Activated T-helper 1 cell treated with Interleukin-2 at 50 U/mL for 16 hours (primary cell): ENCODE measurements around the gene MEGF8.

ENCODE experiments used
- DNase-seq: peaks from one replicate; pipeline ENCODE4 v3.0.0-alpha.2; 2020; ENCODE audit warnings: low read depth

The MEGF8 gene

DNA sequence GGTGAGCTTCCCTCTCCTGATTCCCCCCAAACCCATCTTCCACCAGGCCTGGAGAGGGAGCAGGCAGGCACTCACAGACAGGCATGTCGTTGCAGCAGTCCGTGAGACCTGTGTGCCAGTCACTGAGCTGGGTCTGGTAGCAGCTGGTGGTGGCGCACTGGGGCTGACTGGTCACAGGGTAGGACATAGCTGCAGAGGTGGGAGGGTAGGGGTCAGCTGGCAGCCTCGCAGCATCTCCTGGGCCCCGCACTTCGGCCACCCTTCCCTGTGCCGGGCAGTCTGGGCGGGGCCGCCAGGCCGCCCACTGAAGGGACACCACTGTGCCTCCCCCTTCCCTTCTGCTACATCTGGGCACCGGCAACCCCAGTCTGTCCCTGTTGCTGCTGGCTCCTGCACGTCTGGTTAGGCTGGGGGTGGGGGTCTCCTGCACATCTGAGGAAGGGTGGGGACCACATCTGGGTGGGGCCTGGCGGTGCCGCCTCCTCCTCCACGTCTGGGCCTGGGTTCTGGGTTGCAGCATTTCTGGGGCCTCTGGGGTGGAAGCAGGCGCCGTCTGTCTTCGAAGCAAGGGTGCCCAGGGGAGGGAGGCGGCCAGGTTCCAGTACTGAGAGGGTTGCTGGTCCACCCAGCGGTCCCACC, 63.5 kb downstream of the MEGF8 start:
- DNase-seq, result no peak

DNA sequence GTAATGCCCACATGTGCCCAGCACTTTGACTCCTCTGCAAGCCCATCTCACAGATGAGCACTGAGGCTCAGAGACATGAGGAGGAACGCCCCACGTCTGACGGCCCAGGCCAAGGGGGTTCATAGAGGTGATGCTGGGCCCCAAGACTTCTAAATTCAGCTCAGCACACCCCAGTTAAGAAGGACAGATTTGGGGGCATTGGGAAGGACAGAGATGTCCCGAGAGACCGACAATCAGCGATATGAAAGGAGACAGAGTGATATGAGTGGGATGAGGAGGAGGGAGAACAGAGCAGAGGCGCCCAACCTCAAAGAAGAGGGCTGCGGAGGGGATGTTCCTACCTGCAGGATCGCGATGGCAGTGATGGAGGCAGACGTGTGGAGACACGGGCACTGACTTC, 64.5 kb downstream of the MEGF8 start, which contains the start of gene CNFN:
TSS of gene CNFN (minus strand) at position 399 of the 400 bp plus-strand sequence. CDS start 1,260 bp downstream, outside the sequence.
- DNase-seq, result no peak

DNA sequence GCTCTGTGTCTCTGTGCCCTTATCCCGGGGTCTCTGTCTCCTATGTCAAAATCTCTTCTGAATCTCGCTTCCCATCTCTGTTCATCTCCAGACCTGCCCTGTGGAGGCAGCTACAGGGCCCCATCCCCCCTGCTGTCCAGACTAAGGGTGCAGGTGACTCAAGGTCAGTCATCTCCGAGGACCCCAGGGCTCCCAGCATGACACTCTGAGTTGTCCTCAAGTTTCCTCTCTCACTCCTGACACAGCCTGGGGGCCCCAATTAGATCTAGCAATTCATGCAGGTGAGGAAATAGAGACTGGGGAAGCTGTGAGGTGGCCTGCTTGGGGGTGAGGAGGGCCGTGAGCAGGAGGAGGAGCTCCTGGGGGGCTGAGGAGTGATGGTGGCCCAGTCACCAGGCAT, 66.7 kb downstream of the MEGF8 start:
- DNase-seq, result no peak

DNA sequence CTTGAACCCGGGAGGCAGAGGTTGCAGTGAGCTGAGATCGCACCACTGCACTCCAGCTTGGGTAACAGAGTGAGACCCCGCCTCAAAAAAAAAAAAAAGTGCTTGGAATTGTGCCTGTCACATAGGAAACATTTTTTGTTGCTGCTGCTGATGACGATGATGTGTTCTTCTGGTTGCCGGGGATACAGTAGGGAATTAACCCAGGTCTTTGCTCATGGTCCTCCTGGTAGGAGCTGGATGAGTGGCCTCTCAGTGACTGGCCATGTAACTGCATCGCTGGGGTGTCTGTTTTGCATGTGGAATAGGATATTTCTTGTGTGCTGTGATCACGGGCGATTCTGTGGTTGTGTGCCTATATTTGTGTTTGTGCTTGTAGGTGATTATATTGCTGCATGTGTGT, 69.3 kb downstream of the MEGF8 start:
- no peak for DNase-seq

DNA sequence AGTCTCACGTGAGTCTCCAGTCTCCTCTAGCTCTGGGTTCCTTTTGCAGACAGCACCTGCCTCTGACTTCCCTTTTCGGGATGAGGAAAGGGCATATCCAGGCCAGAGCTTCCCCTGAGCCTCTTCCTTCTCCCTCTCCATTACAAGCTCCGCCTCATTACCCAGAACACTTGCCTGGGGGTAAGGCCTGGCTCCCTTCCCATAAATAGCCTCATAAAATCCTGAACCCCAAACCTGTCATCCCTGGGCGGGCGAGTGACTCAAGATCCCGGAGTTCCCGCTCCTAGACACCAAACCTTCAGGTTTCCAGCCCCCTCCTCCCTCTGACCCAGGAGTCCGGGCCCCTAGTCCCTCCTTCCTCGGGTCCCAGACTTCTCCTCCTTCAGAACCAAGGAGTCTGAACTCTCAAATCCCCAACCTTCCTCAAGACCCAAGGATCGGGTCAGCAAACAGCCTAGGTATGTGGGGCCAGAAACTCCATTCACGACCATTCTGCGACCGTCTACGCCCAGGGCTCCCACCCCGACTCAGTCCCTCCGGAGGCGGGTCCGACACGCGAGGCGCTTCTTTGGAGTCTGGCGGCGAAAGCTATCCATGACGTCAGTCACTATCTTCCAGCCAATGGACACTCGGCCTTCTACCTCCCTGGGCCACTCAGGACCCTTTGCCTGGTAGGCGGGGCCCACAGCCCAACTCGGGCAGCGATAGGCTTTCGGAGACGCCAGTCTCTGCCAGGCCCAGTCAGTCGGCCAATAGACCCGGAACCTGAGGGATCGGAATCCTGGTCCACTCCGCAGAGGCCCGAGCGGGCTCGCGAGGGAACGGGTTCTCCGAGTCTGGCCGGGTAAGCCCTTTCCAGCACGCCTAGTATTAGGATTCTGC, 71.2 kb downstream of the MEGF8 start:
- DNase-seq, result peak; percentile 85

DNA sequence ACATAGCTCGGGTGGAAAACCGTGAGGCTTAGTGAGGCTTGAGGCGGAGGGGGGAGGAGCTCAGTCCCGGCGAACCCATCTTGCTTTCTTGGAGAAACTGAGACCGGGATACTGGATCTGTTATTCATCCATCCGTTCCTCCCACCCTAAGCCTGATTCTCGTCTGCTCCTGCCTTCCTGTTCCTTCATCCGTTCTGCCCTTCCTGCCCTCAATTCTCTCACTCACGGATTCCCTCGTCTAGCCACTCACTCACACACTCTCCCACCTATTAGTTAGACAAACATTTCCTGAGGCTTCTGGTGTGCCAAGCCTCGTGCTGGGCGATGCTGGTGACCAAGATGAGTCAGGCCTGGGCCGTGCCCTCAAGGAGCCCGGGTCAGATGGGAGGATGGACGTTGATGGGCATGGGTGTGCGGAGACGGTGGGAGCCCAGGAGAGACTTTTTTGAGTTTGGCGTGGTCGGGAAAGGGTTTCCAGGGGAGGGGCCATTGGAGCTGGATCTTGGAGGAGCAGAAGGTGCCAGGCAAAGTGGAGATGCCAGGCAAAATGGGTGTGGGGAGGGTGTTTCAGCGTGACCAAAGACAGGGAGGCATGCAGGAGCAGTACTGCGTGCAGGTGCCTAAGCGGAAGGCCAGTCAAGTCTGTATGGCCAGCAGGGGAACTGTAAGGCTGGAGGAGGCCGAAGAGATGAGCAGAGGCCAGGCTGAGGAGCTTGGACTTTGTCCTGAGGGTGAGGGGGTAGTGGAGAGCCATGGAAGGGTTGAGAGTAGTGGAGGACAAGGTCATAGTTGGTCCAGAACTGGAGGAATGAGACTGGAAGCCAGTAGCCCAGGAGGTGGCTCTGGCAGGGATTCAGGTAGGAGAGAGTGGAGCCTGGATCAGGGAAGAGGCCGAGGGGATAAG, 72.1 kb downstream of the MEGF8 start:
- no peak for DNase-seq

DNA sequence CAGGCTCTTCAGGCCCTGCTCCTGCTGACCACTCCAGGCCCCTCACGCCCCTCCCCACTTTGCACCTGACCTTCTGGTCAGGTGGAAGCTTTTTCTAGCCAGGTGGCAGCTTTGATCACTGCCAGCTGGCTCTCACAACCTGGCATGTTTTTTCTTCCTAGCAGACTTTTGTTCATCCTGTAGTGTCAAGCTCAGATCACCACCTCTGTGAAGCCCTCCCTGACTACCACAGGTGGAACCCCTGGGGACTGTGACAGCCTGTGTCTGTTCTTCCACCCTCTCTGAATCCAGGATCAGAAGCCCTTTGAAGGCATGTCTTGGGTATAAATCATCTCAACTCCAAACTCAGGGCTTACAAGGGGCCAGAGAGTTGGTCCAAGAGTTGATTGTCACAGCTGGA, 75.0 kb downstream of the MEGF8 start:
- no peak for DNase-seq

DNA sequence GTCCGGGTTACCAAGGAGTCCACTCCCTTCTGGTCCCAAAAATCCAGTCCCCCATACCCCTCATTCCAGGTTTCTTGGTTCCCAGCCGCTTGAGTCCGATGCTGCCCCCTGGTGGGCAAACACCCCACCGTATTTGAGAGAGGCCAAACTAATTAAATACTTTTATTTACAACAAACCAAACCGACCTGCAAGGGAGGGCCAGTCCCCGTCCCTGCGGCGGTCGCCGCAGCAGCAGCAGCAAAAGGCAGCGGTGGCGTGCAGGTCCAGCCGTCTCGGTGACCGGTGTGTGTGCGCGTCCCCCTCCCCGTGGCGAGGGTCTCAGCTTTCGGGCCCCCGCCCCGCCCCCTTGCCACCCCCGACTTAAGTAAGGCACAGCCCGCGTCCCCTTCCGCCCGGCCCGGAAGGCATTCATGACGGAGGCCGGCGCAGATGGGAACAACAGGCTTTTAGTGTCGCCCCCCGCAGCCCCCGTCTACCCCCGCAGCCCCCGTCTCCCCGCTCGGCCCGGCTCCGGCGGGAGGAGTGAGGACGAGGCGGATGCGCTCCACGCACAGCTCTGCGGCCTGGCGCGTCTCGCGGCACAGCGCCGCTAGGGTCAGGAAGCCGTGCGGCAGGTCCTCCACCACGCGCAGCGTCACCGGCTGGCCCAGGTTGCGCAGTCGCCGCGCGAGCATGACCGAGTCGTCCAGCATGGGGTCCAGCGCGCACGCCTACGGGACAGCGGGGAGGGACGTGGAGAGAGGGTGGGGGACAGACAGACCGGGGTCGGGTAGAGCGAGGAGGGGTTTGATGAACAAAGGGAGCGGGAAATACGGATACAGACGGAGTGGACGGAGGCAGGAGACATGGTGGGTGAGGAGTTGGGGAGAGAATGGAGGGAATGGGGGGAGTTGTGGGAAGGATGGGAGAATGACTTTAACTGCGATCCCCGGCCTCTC, 76.2 kb downstream of the MEGF8 start:
- peak; percentile 57 for DNase-seq

DNA sequence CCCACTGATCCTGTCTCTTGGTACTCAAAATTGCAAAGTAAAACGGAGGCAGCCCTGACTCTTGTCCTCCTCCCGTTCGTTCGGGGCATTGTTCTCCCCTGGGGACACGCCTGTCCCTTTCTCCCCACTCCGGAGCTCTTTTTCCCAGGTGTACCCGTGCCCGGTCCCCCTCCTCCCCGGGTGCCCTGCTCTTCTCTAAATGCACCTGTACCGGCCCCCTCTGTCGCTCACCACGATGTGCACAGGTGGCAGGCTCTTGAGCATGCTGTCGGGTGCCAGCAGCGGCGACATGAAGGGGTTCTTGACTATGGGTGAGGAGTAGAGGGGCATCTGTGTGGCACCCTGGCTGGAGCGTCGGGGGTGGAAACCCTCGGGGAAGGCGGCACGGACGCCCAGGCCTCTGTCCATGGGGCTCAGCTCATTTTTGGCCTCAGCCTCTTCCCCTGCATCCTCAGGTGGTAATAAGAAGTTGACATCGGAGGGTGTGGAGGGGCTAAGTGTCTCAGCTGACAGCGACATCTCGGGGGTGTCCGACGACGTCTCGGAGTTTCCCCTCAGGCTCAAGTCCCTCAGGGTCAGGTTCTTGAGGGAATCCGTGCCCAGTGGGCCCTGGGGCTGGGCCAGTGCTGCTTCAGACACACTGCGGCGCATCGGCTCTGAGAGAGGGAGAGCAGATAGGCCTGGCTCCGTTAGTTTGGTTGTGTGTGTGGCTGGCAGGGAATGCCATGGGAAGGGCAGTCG, 77.1 kb downstream of the MEGF8 start:
- DNase-seq, result no peak

DNA sequence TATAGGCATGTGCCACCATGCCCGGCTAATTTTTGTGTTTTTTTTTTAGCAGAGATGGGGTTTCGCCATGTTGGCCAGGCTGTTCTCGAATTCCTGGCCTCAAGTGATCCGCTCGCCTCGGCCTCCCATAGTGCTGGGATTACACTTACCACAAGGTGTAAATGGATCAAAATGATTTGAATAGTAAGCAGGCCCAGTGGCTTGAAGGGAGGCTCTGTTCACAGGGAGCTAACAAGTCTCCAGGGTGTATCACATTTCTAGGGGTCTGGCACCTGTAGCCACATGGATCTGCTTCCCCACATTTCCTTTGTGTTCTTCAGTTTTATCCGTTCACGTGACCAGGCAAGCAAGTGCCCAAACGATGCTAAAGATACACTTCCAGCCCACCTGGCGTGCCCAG, 78.2 kb downstream of the MEGF8 start:
- DNase-seq, result no peak

DNA sequence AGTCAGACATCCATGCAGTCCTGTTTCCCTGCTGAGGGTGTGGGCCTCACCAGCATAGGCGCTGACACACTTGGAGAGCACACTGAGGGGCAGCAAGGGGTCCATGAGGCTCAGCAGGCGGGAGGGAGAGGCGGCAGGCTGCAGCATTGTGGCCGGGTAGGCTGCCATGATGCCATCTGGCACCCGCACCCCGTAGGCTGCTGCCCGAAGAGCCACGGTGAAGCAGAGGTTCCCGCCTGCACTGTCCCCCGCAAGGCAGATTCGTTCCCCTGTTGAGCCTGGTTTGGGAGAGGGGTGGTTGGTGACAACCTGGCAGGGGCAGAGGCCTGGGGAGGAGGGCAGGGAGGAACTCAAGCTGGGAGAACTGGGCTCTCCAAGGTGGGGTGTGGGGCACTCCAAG, 80.7 kb downstream of the MEGF8 start:
- no peak for DNase-seq

DNA sequence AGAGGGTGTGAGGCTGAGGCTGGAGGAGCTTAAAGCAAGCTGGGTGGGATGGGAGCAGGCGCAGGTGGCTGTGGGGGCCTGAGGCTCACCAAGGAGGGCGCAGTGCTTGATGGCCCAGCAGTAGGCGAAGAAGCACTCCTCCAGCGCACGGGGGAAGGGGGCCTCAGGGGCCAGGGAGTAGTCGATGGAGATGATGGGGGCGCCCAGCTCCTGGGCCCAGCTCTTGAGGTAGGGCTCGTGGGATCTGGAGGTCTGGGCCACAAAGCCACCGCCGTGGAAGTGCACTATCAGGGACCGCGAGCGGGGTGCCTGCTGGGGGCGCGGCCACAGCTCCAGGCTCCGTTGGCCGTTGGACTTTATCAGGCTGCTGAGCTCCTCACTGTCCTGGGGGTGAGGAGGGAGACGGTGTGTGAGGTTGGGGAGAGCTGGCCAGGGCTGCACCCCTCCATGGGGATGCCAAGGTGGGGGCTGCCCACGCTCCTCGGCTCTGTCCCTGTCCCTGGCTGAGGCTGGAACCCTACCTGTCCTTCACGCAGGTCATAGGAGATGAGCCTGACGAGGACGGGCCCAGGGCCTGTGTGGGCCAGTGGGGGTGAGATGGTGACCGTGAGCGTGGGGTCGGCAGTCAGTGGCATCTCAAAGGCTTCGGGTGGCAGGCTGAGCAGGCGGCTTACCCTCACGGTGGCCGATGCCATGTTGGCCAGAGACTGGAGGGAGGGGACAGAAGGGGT, 81.8 kb downstream of the MEGF8 start:
- no peak for DNase-seq

DNA sequence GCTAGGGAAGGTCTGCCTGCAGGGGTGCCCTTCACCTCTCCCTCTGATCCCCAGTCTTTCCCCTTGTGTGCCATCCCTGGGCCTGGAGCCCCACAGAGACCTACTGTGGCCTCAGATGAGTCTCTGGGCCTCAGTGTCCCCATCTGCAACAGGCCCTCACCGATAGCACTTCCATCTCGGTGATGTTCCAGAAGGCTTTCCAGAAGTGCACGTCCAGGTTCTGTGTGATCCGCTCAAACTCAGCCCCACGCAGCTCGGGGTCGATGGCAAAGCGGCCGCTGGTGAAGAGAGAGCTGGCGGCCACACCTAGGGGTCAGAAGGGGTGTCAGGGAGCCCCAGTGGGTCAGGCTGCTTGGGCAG, 82.4 kb downstream of the MEGF8 start:
- no peak for DNase-seq

DNA sequence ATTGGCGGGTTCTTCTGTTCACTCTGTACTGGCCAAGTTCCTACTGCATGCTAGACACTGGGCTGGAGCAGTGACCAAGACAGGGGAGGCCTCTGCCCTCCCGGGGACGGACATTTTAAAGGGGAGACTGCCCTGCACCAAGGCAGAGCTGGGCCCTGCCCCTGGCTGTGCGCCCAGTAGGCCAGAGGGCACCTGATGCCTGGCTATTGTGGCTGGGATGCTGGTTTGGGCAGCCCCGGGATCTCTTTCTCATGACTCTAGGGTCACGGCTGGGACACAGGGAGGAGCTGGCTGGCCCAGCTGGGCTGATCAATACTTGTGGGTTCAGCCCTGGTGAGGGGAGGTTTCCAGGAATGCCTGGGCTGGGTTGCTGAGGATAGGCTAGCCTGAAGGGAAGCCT, 84.0 kb downstream of the MEGF8 start:
- DNase-seq, result no peak

DNA sequence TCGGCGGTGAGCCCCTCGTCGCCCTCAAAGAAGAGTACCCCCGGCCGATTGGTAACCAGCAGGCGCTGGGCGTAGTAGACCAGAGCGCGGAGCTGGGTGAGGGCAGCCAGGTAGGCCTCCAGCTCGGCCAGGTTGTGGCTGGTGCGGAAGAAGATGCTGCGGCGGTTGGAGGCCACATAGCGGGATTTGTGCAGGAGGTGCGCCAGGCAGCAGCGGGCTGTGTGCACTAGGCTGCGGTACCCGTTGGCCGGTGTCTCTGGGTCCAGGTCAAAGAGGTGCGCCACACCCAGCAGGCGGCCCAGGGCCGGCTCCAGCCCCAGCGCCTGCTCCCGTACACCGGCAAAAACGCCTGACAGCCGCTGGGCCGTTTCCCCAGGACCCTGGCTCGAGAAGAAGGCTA, 84.9 kb downstream of the MEGF8 start:
- no peak for DNase-seq

DNA sequence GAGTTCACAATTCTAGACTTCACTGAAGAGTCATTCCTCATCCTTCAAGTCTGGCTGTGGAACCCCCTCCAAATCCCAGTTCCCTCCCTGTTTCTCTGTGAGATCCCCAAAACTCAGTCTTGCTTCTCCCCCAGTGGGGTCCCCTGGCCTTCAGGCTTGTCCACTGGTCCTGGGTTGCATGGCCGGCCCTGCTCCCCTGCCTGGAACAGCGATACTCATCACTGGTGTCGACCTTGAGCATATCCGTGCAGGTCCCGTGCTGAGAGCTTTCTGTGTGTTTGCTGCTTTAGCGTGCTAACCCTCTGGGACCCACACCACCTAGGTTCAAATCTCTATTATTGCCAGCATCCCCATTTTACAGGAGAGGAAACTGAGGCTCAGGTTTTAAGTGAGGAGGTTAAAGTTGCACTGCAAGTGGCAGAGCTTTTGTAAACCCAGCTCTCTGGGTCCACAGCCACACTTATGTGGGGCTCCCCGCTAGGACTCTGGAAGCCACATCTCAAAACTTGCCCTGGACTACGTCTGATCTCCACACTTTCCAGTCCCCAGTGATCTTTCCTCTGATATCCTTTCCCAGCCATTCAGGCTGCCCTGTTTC, 86.2 kb downstream of the MEGF8 start:
- no peak for DNase-seq

DNA sequence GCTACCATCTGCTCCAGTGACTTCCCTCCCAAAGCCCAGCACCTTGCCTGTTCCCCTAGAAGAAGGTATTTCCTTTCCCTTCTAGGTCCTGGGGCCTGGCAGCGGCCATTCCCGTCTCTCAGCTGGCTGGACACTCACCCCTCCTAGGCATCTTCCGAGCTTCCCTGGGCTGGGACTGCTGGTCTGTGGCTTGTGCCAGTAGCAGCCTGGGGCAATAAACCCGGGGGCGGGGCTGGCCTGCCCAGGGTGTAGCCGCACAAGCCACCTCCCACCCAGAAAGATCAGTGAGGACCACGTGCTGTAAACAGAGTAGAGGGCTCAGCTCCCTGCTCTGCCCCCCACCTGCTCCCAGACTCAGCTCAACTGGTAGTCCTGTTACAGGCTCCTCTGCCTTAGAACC, 86.8 kb downstream of the MEGF8 start:
- no peak for DNase-seq

DNA sequence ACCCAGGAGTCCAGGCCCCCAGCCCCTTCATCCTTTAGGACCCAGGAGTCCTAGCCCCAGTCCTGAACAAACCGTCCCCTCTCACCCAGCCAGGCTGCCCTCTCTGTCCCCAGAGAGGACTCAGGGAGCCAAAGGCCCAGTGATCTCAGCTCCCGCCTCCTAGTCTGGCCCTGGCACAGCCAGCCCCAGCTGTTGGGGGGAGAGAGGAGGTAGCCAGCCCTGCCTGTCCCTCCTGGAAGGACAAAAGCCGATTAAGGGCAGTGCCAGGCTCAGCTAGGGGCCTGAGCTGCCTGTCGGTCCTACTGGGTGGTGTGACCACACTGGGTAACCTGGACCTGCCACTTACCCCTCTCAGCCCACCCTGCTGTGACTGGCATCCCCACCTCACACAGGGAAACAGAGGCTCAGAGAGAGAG, 87.2 kb downstream of the MEGF8 start:
- no peak for DNase-seq

DNA sequence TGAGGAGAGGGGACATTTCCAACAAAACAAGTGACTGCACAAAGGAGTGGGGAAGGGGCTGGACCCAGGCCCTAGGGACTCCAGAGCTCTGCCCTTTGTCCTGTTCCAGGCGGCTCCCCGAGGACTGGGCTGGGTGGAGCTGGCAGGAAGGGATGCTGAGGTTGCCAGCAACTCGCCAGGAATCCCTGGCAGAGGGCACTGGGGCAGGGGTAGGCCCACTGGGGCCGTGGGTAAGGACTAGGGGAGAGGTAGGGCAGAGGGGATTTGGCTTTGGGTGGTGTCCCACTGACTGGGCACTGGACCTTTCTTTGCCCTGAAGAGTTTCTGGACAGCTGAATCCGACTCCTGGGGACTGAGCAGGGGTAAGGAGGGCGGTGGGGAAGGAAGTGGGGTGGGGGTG, 93.9 kb downstream of the MEGF8 start:
- DNase-seq, result no peak
